ENCODE results near the gene SPCS3. TPM values are rescaled to one million over a fixed set of nuclear protein-coding genes. Genes with fewer than 3 reads are reported as not detected.

Gene SPCS3
- total RNA-seq, 1 experiment from 2014 or later = 117 TPM

GRCh38 chr4:176350671-176351070 is 30.9 kb downstream of the SPCS3 start (continued):
- no peak for TF ChIP-seq MYBL2 (CRISPR knock-in tag; IDR thresholded peaks at IDR 0.05)

- ATAC-seq = no peak
- ChIA-PET POLR2A (no interaction called here), CTCF (no interaction called here)
- Mint-ChIP-seq H3K36me3 (peaks cover 58% of the 10 kb centered on the region), H3K27me3 (ENCODE audit: low read depth) (no peaks in the 10 kb centered on the region), H3K9me3 (peaks cover 58% of the 10 kb centered on the region), H3K4me3 (no peak overlapping the region), H3K4me1 (peaks cover 36% of the 10 kb centered on the region), H3K27ac (no peak overlapping the region)
- TF ChIP-seq SP1 (CRISPR knock-in tag; conservative IDR thresholded peaks at IDR 0.05) = no peak
- TF ChIP-seq E2F1 (CRISPR knock-in tag; IDR thresholded peaks at IDR 0.05) = no peak
- TF ChIP-seq FOXP4 (CRISPR knock-in tag; IDR thresholded peaks at IDR 0.05) = no peak
- TF ChIP-seq HMGA2 (CRISPR knock-in tag; IDR thresholded peaks at IDR 0.05) = no peak
- TF ChIP-seq ZBTB43 (CRISPR knock-in tag; IDR thresholded peaks at IDR 0.05) = no peak
- TF ChIP-seq ERG (CRISPR knock-in tag; IDR thresholded peaks at IDR 0.05) = no peak
- TF ChIP-seq NR2C2 (CRISPR knock-in tag; IDR thresholded peaks at IDR 0.05) = no peak
- no peak for TF ChIP-seq E2F5 (CRISPR knock-in tag; IDR thresholded peaks at IDR 0.05)
- no peak for TF ChIP-seq CTCF (IDR thresholded peaks at IDR 0.05)
- no peak for TF ChIP-seq AR (CRISPR knock-in tag; IDR thresholded peaks at IDR 0.05)
- TF ChIP-seq ELF4 (CRISPR knock-in tag; IDR thresholded peaks at IDR 0.05; ENCODE audit: low read depth) = no peak
- TF ChIP-seq ATF2 (CRISPR knock-in tag; IDR thresholded peaks at IDR 0.05; ENCODE audit: borderline replicate concordance, low read depth) = no peak
- no peak for TF ChIP-seq PRRX2 (CRISPR knock-in tag; IDR thresholded peaks at IDR 0.05)
- no peak for TF ChIP-seq NFE2L1 (CRISPR knock-in tag; IDR thresholded peaks at IDR 0.05)
- no peak for TF ChIP-seq ZNF317 (CRISPR knock-in tag; IDR thresholded peaks at IDR 0.05; ENCODE audit: borderline replicate concordance, low read depth)
- no peak for TF ChIP-seq ATF6 (CRISPR knock-in tag; IDR thresholded peaks at IDR 0.05)
- no peak for TF ChIP-seq ESRRA (CRISPR knock-in tag; IDR thresholded peaks at IDR 0.05; ENCODE audit: borderline replicate concordance)
- no peak for DNase-seq (ENCODE audit: low spot score)
These were observed 35.1 kb downstream of the SPCS3 start for GRCh38 chr4:176354884-176355283.

Measured in WTC11 (cell line).